SH-SY5Y (cell line): ENCODE measurements around the gene CSTB.

Experiments used
- GATA2 ChIP-seq: IDR thresholded peaks from 2 replicates; pipeline ENCODE4 v1.6.1; 2011; ENCODE audit warnings: mild to moderate bottlenecking, low read depth, low read length
- GATA3 ChIP-seq: IDR thresholded peaks from 2 replicates; pipeline ENCODE4 v1.6.1; 2011; ENCODE audit warnings: low read depth, mild to moderate bottlenecking, low read length, moderate library complexity

DNA sequence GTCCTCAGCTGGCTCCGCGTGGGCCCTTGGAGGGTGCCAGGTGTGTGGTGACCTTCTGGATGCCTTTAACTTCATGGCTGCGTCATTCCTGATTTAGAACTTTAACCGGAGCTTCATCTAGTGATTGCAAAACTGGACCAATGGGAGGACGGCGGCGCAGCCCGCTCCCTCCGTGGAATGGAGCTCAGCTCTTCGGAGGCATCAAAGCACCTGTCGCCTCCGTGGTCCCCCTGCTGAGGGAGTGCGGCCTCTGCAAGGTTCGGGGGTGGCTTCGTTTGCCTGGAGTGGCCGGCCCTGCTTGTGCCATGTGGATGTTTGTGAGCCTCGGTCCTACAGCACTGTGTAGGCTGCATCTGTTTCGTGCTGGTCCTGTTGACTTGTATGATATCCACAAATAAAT, 14.2 kb downstream of the CSTB start:
- TF ChIP-seq GATA3 (no peak), GATA2 (no peak)
